ENCODE measurements around the gene WNT3A. TPM values are rescaled to one million over a fixed set of nuclear protein-coding genes. Genes with fewer than 3 reads are reported as not detected.

The WNT3A gene
- total and polyA plus RNA-seq, 9 of the 15 experiments (the other 6 are each of a cell fraction or from before 2014, with no cell fraction given) = not detected

DNA sequence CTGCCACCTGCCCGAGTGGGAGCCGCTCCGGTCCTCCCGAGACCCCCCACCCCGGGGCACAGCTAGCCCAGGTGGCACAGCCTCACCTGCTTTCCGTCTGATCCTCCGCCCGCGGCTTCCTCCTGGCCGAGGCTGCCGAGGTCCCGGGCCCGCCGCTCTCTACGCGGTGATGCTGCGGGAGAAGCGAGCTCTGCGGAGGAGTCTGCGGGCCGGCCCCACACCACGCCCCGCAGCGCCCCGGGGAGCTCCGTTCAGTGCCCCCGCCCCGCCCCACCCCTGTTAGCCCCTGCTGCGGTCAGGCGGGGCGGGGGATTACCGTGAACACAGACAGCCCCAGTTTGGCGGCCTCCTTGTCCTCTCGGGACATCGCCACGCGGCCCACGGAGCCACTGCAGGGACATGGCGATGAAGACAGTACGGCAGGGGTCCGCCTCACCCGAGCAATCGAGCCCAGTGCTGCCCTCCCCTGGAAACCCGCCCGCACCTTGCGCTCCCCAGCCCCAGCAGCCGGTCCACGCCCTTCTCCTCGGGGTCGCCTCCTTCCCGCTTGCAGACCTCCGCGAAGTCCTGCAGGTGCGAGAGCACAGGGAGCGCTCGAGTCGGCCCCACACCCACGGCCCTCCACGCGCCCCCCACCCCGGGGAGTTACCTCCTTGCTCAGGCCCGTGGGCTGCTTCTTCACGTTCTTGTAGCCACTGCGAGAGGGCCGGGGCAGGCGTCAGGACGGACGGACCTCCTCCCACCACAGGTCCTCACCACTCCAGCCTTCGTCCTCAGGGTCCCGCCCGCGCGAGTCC, 95.4 kb downstream of the WNT3A start (continued):
- TF ChIP-seq, protein P1, sequence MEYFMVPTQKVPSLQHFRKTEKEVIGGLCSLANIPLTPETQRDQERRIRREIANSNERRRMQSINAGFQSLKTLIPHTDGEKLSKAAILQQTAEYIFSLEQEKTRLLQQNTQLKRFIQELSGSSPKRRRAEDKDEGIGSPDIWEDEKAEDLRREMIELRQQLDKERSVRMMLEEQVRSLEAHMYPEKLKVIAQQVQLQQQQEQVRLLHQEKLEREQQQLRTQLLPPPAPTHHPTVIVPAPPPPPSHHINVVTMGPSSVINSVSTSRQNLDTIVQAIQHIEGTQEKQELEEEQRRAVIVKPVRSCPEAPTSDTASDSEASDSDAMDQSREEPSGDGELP (CRISPR knock-in tag; IDR thresholded peaks at IDR 0.05; ENCODE audit: borderline replicate concordance) = peak; percentile 63; the same call in 1 of the 2 replicates
- no peak for TF ChIP-seq EP300 (IDR thresholded peaks at IDR 0.05; ENCODE audit: low read length)
- TF ChIP-seq, protein P2, sequence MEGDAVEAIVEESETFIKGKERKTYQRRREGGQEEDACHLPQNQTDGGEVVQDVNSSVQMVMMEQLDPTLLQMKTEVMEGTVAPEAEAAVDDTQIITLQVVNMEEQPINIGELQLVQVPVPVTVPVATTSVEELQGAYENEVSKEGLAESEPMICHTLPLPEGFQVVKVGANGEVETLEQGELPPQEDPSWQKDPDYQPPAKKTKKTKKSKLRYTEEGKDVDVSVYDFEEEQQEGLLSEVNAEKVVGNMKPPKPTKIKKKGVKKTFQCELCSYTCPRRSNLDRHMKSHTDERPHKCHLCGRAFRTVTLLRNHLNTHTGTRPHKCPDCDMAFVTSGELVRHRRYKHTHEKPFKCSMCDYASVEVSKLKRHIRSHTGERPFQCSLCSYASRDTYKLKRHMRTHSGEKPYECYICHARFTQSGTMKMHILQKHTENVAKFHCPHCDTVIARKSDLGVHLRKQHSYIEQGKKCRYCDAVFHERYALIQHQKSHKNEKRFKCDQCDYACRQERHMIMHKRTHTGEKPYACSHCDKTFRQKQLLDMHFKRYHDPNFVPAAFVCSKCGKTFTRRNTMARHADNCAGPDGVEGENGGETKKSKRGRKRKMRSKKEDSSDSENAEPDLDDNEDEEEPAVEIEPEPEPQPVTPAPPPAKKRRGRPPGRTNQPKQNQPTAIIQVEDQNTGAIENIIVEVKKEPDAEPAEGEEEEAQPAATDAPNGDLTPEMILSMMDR (IDR thresholded peaks at IDR 0.05 in 2 of 3, conservative IDR thresholded peaks at IDR 0.05 in 1 of 3; ENCODE audit: insufficient read depth in 2 of 3, low read depth in 1 of 3, low read length in 3 of 3) = peak; percentile 54 to 74 (median 56)
- TF ChIP-seq RAD51 (IDR thresholded peaks at IDR 0.05; ENCODE audit: borderline replicate concordance, low read depth) = peak; percentile 7; the same call in 1 of the 2 replicates
- no peak for TF ChIP-seq TAF1 (IDR thresholded peaks at IDR 0.05; ENCODE audit: control insufficient read depth, extremely low read depth, insufficient read depth, low read length, severe bottlenecking)
- TF ChIP-seq, protein P3, sequence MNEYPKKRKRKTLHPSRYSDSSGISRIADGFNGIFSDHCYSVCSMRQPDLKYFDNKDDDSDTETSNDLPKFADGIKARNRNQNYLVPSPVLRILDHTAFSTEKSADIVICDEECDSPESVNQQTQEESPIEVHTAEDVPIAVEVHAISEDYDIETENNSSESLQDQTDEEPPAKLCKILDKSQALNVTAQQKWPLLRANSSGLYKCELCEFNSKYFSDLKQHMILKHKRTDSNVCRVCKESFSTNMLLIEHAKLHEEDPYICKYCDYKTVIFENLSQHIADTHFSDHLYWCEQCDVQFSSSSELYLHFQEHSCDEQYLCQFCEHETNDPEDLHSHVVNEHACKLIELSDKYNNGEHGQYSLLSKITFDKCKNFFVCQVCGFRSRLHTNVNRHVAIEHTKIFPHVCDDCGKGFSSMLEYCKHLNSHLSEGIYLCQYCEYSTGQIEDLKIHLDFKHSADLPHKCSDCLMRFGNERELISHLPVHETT (CRISPR knock-in tag; conservative IDR thresholded peaks at IDR 0.05 in 1 of 2, IDR thresholded peaks at IDR 0.05 in 1 of 2) = no peak
- peak; percentile 11; the same call in 1 of the 2 replicates for TF ChIP-seq NFIC (IDR thresholded peaks at IDR 0.05)
- no peak for TF ChIP-seq SUPT5H (IDR thresholded peaks at IDR 0.05)
- peak; percentile 16; the same call in 1 of the 2 replicates for TF ChIP-seq CTBP1 (IDR thresholded peaks at IDR 0.05; ENCODE audit: borderline replicate concordance)
- no peak for TF ChIP-seq HSF4 (CRISPR knock-in tag; IDR thresholded peaks at IDR 0.05; ENCODE audit: borderline replicate concordance)
- TF ChIP-seq, protein P4, sequence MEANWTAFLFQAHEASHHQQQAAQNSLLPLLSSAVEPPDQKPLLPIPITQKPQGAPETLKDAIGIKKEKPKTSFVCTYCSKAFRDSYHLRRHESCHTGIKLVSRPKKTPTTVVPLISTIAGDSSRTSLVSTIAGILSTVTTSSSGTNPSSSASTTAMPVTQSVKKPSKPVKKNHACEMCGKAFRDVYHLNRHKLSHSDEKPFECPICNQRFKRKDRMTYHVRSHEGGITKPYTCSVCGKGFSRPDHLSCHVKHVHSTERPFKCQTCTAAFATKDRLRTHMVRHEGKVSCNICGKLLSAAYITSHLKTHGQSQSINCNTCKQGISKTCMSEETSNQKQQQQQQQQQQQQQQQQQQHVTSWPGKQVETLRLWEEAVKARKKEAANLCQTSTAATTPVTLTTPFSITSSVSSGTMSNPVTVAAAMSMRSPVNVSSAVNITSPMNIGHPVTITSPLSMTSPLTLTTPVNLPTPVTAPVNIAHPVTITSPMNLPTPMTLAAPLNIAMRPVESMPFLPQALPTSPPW (CRISPR knock-in tag; IDR thresholded peaks at IDR 0.05) = peak; percentile 72
- no peak for TF ChIP-seq CEBPG (CRISPR knock-in tag; IDR thresholded peaks at IDR 0.05)
- no peak for TF ChIP-seq CEBPG (tag; conservative IDR thresholded peaks at IDR 0.05 in 1 of 2, IDR thresholded peaks at IDR 0.05 in 1 of 2)
- TF ChIP-seq, protein P5, sequence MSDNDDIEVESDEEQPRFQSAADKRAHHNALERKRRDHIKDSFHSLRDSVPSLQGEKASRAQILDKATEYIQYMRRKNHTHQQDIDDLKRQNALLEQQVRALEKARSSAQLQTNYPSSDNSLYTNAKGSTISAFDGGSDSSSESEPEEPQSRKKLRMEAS (CRISPR knock-in tag; IDR thresholded peaks at IDR 0.05) = peak; percentile 54
